Nephron progenitor cell (in vitro differentiated cells): Measurements from ENCODE around the gene NPAS2.

Experiments used
- DNase-seq: peaks from one replicate; pipeline ENCODE4 v3.0.0; 2021
- H3K27ac Mint-ChIP-seq: 2 replicates; pipeline ENCODE4 v1.8.0; 2021; ENCODE audit warnings: mild to moderate bottlenecking, moderate library complexity, mixed read lengths
- H3K27me3 Mint-ChIP-seq: 2 replicates; pipeline ENCODE4 v1.8.0; 2021; ENCODE audit warnings: mild to moderate bottlenecking, low read depth, mixed read lengths; ENCODE audit not compliant: poor library complexity
- H3K36me3 Mint-ChIP-seq: 2 replicates; pipeline ENCODE4 v1.8.0; 2021; ENCODE audit warnings: low read depth, mixed read lengths
- H3K4me1 Mint-ChIP-seq: 2 replicates; pipeline ENCODE4 v1.8.0; 2021; ENCODE audit warnings: mixed read lengths
- H3K4me3 Mint-ChIP-seq: 2 replicates; pipeline ENCODE4 v1.8.0; 2021; ENCODE audit warnings: mild to moderate bottlenecking, moderate library complexity, mixed read lengths
- H3K9me3 Mint-ChIP-seq: 2 replicates; pipeline ENCODE4 v1.8.0; 2021; ENCODE audit warnings: mild to moderate bottlenecking, moderate library complexity, mixed read lengths
- TF ChIP-seq, protein P1 (sequence below): fragments of 200-600 bp; sonication (generic); IDR thresholded peaks from 2 replicates; pipeline ENCODE4 v1.5.0; 2021; ENCODE audit warnings: antibody characterized with exemption

NPAS2 gene

DNA sequence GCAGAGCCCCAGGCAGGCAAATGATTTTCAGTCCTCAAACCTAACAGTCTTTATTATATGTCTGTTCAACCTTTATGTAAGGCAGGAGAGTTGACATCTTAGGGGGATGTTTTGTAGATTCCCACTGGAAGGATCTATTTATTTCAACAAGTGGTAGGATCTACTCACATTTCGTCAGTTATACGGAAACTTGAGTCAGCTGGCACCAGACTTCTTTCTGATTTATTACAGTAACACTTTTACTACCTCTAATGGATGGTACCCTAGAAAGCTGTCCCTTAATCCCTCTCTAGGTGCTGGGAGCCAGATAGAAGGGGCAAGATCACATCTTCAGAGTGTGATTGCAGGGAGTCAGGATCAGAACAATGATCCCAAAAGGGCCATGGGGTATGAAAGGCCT lies 180.1 kb downstream of the NPAS2 start:
- H3K27me3 Mint-ChIP-seq: peaks cover 6% of the 10 kb centered on the region
- H3K4me3 Mint-ChIP-seq: peak overlapping the region; percentile 58
- peaks cover 50% of the 10 kb centered on the region for H3K4me1 Mint-ChIP-seq
- peak overlapping the region; percentile 92 for H3K27ac Mint-ChIP-seq
- peaks cover 15% of the 10 kb centered on the region for H3K9me3 Mint-ChIP-seq
- H3K36me3 Mint-ChIP-seq: peaks cover 25% of the 10 kb centered on the region
- TF ChIP-seq, protein P1, sequence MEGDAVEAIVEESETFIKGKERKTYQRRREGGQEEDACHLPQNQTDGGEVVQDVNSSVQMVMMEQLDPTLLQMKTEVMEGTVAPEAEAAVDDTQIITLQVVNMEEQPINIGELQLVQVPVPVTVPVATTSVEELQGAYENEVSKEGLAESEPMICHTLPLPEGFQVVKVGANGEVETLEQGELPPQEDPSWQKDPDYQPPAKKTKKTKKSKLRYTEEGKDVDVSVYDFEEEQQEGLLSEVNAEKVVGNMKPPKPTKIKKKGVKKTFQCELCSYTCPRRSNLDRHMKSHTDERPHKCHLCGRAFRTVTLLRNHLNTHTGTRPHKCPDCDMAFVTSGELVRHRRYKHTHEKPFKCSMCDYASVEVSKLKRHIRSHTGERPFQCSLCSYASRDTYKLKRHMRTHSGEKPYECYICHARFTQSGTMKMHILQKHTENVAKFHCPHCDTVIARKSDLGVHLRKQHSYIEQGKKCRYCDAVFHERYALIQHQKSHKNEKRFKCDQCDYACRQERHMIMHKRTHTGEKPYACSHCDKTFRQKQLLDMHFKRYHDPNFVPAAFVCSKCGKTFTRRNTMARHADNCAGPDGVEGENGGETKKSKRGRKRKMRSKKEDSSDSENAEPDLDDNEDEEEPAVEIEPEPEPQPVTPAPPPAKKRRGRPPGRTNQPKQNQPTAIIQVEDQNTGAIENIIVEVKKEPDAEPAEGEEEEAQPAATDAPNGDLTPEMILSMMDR: no peak
- no peak for DNase-seq

DNA sequence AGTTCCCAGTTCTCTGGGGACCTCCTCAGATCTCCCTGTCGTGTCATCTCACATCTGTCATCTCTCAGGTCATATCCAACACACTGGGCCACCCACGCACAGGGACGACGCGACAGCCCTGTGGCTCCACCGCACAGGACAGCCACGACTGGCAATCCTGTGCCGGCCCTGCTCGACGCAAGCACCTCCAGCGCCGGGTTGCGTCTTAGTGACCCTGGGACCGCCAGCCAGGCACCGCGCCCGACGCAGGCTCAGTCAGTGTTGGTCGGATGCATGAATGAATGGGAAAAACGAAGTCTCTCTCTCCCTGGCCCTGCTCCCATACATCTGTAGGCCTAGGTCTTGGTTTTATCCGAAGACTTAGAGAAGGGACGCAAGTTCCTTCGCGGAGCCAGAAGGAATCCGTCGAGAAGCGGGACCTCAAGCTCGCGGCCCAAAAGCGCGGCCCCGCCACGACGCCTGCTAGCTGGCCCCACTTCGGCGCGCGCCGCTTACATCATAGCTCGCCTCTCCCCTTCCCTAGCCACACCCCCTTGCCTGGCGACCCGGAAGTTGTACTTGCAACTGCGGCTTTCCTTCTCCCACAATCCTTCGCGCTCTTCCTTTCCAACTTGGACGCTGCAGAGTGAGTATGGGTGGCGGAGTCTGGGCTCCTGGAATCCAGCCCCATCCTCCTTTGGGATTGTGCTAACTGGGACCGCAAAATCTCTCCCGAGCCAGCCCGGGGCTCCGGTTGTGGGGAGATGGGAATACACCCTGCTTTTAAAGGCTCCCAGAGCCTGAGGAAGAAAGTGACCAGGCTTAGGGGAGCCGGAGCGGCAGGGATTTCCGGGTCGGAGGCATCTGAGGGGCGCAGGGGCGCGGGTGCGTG lies 182.0 kb downstream of the NPAS2 start, which contains the start of gene RPL31:
Gene RPL31 (plus strand): TSS at position 599 of the 871 bp plus-strand sequence. CDS start 413 bp downstream, outside the sequence.
- TF ChIP-seq, protein P1: no peak
- H3K4me1 Mint-ChIP-seq: peaks cover 57% of the 10 kb centered on the region
- H3K27me3 Mint-ChIP-seq: peaks cover 6% of the 10 kb centered on the region
- peak within 1 kb of the TSS; percentile 99 for H3K4me3 Mint-ChIP-seq
- peaks cover 45% of the 10 kb centered on the region for H3K36me3 Mint-ChIP-seq
- H3K27ac Mint-ChIP-seq: peak within 1 kb of the TSS; percentile 99
- peak; percentile 94 for DNase-seq
- peaks cover 15% of the 10 kb centered on the region for H3K9me3 Mint-ChIP-seq

DNA sequence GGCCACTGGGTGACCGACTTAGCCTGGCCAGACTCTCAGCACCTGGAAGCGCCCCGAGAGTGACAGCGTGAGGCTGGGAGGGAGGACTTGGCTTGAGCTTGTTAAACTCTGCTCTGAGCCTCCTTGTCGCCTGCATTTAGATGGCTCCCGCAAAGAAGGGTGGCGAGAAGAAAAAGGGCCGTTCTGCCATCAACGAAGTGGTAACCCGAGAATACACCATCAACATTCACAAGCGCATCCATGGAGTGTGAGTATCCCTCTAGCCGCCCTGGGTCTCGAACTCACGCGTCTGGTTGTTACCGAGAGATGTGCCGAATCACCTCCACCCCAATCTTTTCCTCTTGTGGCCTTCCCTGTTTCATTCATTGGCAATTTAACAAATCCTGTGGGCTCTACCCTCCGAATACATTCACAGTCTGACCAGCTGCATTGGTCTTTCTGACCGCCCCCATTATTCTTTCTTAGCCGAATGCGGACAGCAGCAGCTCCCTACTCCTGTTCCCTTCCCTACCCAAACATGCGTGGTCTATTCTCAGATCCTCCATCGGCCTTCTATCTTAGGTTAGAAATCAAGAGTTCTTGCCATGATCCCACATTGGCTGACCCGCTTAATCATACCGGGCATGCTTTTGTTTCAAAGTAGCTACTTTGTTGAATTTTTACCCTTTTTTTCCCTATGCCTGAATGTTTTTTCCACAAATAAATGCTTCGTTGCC lies 182.8 kb downstream of the NPAS2 start:
- Mint-ChIP-seq H3K27ac (peak overlapping the region; percentile 99), H3K27me3 (no peaks in the 10 kb centered on the region), H3K36me3 (peaks cover 53% of the 10 kb centered on the region), H3K4me3 (peak overlapping the region; percentile 99), H3K9me3 (peaks cover 15% of the 10 kb centered on the region), H3K4me1 (peaks cover 57% of the 10 kb centered on the region)
- TF ChIP-seq, protein P1: no peak
- DNase-seq: no peak

DNA sequence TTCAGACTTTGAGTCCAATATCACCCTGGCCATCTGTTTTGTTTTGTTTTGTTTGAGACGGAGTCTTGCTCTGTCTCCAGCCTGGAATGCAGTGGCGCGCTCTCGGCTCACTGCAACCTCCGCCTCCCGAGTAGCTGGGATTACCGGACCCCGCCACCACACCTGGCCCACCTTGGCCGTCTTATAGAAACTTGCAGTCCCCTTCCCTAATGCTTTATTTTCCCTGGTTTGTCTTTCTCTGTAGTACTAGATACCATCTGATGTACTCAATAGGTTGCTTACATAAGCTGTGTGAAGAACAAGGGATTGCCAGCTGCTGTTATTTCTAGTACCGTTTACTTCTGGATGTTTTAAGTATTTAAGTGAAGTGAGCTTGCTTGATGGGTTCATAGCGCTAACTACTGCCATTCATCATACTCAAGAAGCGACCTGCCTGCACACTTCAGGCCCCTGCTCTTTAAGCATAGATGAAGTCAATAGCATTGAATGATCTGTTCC lies 183.4 kb downstream of the NPAS2 start:
- TF ChIP-seq, protein P1: no peak
- H3K4me3 Mint-ChIP-seq: peak overlapping the region; percentile 99
- peaks cover 59% of the 10 kb centered on the region for H3K36me3 Mint-ChIP-seq
- H3K4me1 Mint-ChIP-seq: peaks cover 63% of the 10 kb centered on the region
- peak overlapping the region; percentile 99 for H3K27ac Mint-ChIP-seq
- H3K27me3 Mint-ChIP-seq: no peaks in the 10 kb centered on the region
- H3K9me3 Mint-ChIP-seq: peaks cover 15% of the 10 kb centered on the region
- DNase-seq: peak; percentile 32

GRCh38 chr2:101004620-101005325 lies 184.8 kb downstream of the NPAS2 start:
- peaks cover 63% of the 10 kb centered on the region for H3K4me1 Mint-ChIP-seq
- H3K4me3 Mint-ChIP-seq: peak overlapping the region; percentile 99
- TF ChIP-seq, protein P1: no peak
- no peaks in the 10 kb centered on the region for H3K27me3 Mint-ChIP-seq
- peaks cover 15% of the 10 kb centered on the region for H3K9me3 Mint-ChIP-seq
- no peak for DNase-seq
- H3K36me3 Mint-ChIP-seq: peaks cover 72% of the 10 kb centered on the region
- H3K27ac Mint-ChIP-seq: peak overlapping the region; percentile 95
